ENCODE results near the gene HECTD4. TPM values are rescaled to one million over a fixed set of nuclear protein-coding genes. Genes with fewer than 3 reads are reported as not detected.

Gene HECTD4
- total RNA-seq, 1 donor from 2014 or later, result 22.7 TPM

DNA sequence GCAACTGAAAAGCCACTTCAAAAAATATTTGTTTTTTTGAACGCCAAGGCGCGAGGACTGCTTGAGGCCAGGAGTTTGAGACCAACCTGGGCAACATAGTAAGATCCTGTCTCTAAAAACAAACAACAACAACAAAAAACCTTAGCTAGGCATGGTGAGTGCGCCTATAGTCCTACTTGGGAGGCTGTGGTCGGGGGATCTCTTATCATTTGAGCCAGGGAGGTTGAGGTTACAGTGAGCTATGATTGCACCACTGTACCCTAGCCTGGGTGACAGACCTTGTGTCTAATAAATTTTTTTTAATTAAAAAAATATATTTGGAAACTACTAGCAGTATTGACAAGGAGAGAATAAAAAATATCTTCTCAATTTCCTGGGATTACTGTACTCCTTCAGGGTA lies 143.8 kb downstream of the HECTD4 start:
- TF ChIP-seq CTCF (IDR thresholded peaks at IDR 0.05; ENCODE audit: insufficient read depth, low read length, poor library complexity, severe bottlenecking), result no peak
- Histone ChIP-seq H3K4me3 (ENCODE audit: low read depth, low read length) (no peak overlapping the region), H3K27me3 (ENCODE audit: control insufficient read depth, insufficient read depth, low read length) (no peaks in the 10 kb centered on the region), H3K36me3 (ENCODE audit: control insufficient read depth, insufficient read depth, low read length) (peaks cover 1% of the 10 kb centered on the region)
- DNase-seq (ENCODE audit: low read depth), result no peak

- H3K36me3 ChIP-seq (ENCODE audit: control insufficient read depth, insufficient read depth, low read length), result peaks cover 1% of the 10 kb centered on the region
- no peak for DNase-seq (ENCODE audit: low read depth)
- no peak overlapping the region for H3K4me3 ChIP-seq (ENCODE audit: low read depth, low read length)
- H3K27me3 ChIP-seq (ENCODE audit: control insufficient read depth, insufficient read depth, low read length), result no peaks in the 10 kb centered on the region
- TF ChIP-seq CTCF (IDR thresholded peaks at IDR 0.05; ENCODE audit: insufficient read depth, low read length, poor library complexity, severe bottlenecking), result no peak
Observed at GRCh38 chr12:112236786-112237185, 145.4 kb downstream of the HECTD4 start.

- peaks cover 1% of the 10 kb centered on the region for H3K36me3 ChIP-seq (ENCODE audit: control insufficient read depth, insufficient read depth, low read length)
- no peak for DNase-seq (ENCODE audit: low read depth)
Observed at GRCh38 chr12:112236386-112236785, 145.8 kb downstream of the HECTD4 start.

DNA sequence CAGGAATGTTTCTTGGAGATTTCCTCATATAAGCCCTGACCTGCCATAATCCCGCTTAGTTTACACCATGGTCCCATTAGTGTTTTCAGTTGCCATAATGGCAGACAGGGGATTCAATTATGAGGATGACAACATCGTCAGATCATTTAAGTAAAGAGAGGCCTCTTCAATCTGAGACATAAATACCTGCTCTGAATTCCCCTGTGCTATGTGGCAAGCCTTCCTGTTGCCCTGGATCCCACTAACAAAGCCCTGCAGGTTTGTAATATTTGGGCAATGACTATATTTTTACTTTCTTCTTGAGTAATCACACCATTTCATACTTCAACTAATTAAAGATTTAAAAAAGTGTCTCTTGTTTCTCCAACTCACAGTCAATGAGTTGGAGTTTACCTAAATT lies 147.9 kb downstream of the HECTD4 start:
- Histone ChIP-seq H3K4me3 (ENCODE audit: low read depth, low read length) (no peak overlapping the region), H3K27me3 (ENCODE audit: control insufficient read depth, insufficient read depth, low read length) (no peaks in the 10 kb centered on the region), H3K36me3 (ENCODE audit: control insufficient read depth, insufficient read depth, low read length) (peaks cover 3% of the 10 kb centered on the region)
- TF ChIP-seq CTCF (IDR thresholded peaks at IDR 0.05; ENCODE audit: insufficient read depth, low read length, poor library complexity, severe bottlenecking), result no peak
- no peak for DNase-seq (ENCODE audit: low read depth)

More at GRCh38 chr12:112236386-112236785, 145.8 kb downstream of the HECTD4 start:
- Histone ChIP-seq H3K27me3 (ENCODE audit: control insufficient read depth, insufficient read depth, low read length) (no peaks in the 10 kb centered on the region), H3K4me3 (ENCODE audit: low read depth, low read length) (no peak overlapping the region)
- no peak for TF ChIP-seq CTCF (IDR thresholded peaks at IDR 0.05; ENCODE audit: insufficient read depth, low read length, poor library complexity, severe bottlenecking)

- no peak for TF ChIP-seq CTCF (IDR thresholded peaks at IDR 0.05; ENCODE audit: insufficient read depth, low read length, poor library complexity, severe bottlenecking)
- peaks cover 3% of the 10 kb centered on the region for H3K36me3 ChIP-seq (ENCODE audit: control insufficient read depth, insufficient read depth, low read length)
- DNase-seq (ENCODE audit: low read depth), result no peak
- no peaks in the 10 kb centered on the region for H3K27me3 ChIP-seq (ENCODE audit: control insufficient read depth, insufficient read depth, low read length)
- H3K4me3 ChIP-seq (ENCODE audit: low read depth, low read length), result no peak overlapping the region
Observed at GRCh38 chr12:112233242-112233641, 149.0 kb downstream of the HECTD4 start.

- H3K36me3 ChIP-seq (ENCODE audit: control insufficient read depth, insufficient read depth, low read length), result peaks cover 2% of the 10 kb centered on the region
- DNase-seq (ENCODE audit: low read depth), result no peak
- H3K4me3 ChIP-seq (ENCODE audit: low read depth, low read length), result no peak overlapping the region
- H3K27me3 ChIP-seq (ENCODE audit: control insufficient read depth, insufficient read depth, low read length), result no peaks in the 10 kb centered on the region
- TF ChIP-seq CTCF (IDR thresholded peaks at IDR 0.05; ENCODE audit: insufficient read depth, low read length, poor library complexity, severe bottlenecking), result no peak
Observed at GRCh38 chr12:112230136-112230535, 152.1 kb downstream of the HECTD4 start.
